Neural cell (in vitro differentiated cells): Measurements from ENCODE around the gene ZFYVE21. TPM values are rescaled to one million over a fixed set of nuclear protein-coding genes. Genes with fewer than 3 reads are reported as not detected.

ENCODE experiments used
- H2AFZ ChIP-seq: fragments of 200-600, 300-800 bp; sonication (generic), shearing (Covaris generic); 2 replicates; pipeline ENCODE4 v1.6.0; 2014; ENCODE audit warnings: low read depth, mild to moderate bottlenecking, antibody characterized with exemption, low read length, moderate library complexity
- H3F3A ChIP-seq: fragments of 200-600 bp; shearing (Covaris generic); 2 replicates; pipeline ENCODE4 v1.6.1; 2016; ENCODE audit warnings: mild to moderate bottlenecking, moderate library complexity, mixed read lengths, antibody characterized with exemption, low read length; ENCODE audit not compliant: insufficient read depth, poor library complexity, severe bottlenecking
- H3K27ac ChIP-seq: fragments of 200-600, 300-800 bp; sonication (generic), shearing (Covaris generic); 2 replicates; pipeline ENCODE4 v1.5.1; 2014; ENCODE audit warnings: mild to moderate bottlenecking, low read length, moderate library complexity
- H3K27me3 ChIP-seq: fragments of 300-800, 200-600 bp; sonication (generic), shearing (Covaris generic); 2 replicates; pipeline ENCODE4 v1.6.0; 2014; ENCODE audit warnings: mild to moderate bottlenecking, low read depth, low read length, moderate library complexity; ENCODE audit not compliant: insufficient read depth
- H3K36me3 ChIP-seq: fragments of 300-800, 200-600 bp; sonication (generic), shearing (Covaris generic); 2 replicates; pipeline ENCODE4 v1.5.1; 2014; ENCODE audit warnings: mild to moderate bottlenecking, antibody characterized with exemption, low read length, moderate library complexity; ENCODE audit not compliant: insufficient read depth
- H3K4me2 ChIP-seq: fragments of 300-800, 200-600 bp; sonication (generic), shearing (Covaris generic); 2 replicates; pipeline ENCODE4 v1.6.0; 2014; ENCODE audit warnings: mild to moderate bottlenecking, low read length
- H3K4me3 ChIP-seq: fragments of 300-800, 200-600 bp; sonication (generic), shearing (Covaris generic); 2 replicates; pipeline ENCODE4 v1.5.1; 2014; ENCODE audit warnings: mild to moderate bottlenecking, low read length, moderate library complexity
- H3K79me2 ChIP-seq: fragments of 200-600 bp; shearing (Covaris generic); replicated peaks from 2 replicates; pipeline ENCODE4 v1.6.0; 2014; ENCODE audit warnings: mild to moderate bottlenecking, low read length, moderate library complexity; ENCODE audit not compliant: insufficient read depth
- H3K9ac ChIP-seq: fragments of 300-800, 200-600 bp; sonication (generic), shearing (Covaris generic); 2 replicates; pipeline ENCODE4 v1.6.1; 2016; ENCODE audit warnings: mild to moderate bottlenecking, low read length, mixed read lengths
- H3K9me2 ChIP-seq: fragments of 200-600 bp; shearing (Covaris generic); 2 replicates; pipeline ENCODE4 v1.6.1; 2016; ENCODE audit warnings: mild to moderate bottlenecking, low read length, mixed read lengths; ENCODE audit not compliant: insufficient read depth
- H3K9me3 ChIP-seq: fragments of 200-600, 300-800 bp; sonication (generic), shearing (Covaris generic); 2 replicates; pipeline ENCODE4 v1.6.1; 2016; ENCODE audit warnings: mild to moderate bottlenecking, mixed run types, low read length, moderate library complexity, mixed read lengths
- H4K20me1 ChIP-seq: fragments of 200-600 bp; shearing (Covaris generic); 2 replicates; pipeline ENCODE4 v1.6.1; 2016; ENCODE audit warnings: mild to moderate bottlenecking, mixed run types; ENCODE audit not compliant: insufficient read depth
- EP300 ChIP-seq: fragments of 450-650 bp; conservative IDR thresholded peaks from 2 replicates; pipeline ENCODE4 v1.6.1; 2014; ENCODE audit warnings: antibody characterized with exemption, mild to moderate bottlenecking, moderate library complexity; ENCODE audit not compliant: poor library complexity, severe bottlenecking
- EZH2 ChIP-seq: fragments of 200-600, 300-800 bp; shearing (Covaris generic), sonication (generic); IDR thresholded peaks from 2 replicates; pipeline ENCODE4 v1.6.1; 2014; ENCODE audit warnings: antibody characterized with exemption, low read length, borderline replicate concordance, mild to moderate bottlenecking; ENCODE audit not compliant: insufficient read depth, poor library complexity, severe bottlenecking
- MXI1 ChIP-seq: fragments of 450-650 bp; conservative IDR thresholded peaks from 2 replicates; pipeline ENCODE4 v1.6.1; 2014; ENCODE audit warnings: antibody characterized with exemption, mild to moderate bottlenecking; ENCODE audit not compliant: poor library complexity, severe bottlenecking
- POLR2AphosphoS5 ChIP-seq: IDR thresholded peaks from 2 replicates; pipeline ENCODE4 v1.6.1; 2012
- RAD21 ChIP-seq: fragments of 450-650 bp; conservative IDR thresholded peaks from 2 replicates; pipeline ENCODE4 v1.6.1; 2014; ENCODE audit warnings: antibody characterized with exemption, mild to moderate bottlenecking, moderate library complexity
- SMC3 ChIP-seq: fragments of 450-650 bp; conservative IDR thresholded peaks from 2 replicates; pipeline ENCODE4 v1.6.1; 2014; ENCODE audit warnings: antibody characterized with exemption, mild to moderate bottlenecking, moderate library complexity; ENCODE audit not compliant: poor library complexity
- TAF1 ChIP-seq: IDR thresholded peaks from 2 replicates; pipeline ENCODE4 v1.6.1; 2012; ENCODE audit warnings: low read depth
- polyA plus RNA-seq: library from polyadenylated mRNA; depleted of rRNA; stranded (reverse); fragments of >200 nt; gene quantifications from 2 replicates; pipeline ENCODE4 v1.2.3, GENCODE V29; 2014
- TF ChIP-seq, protein P1 (sequence below): IDR thresholded peaks from 2 replicates; pipeline ENCODE4 v1.6.1; 2012; ENCODE audit warnings: borderline replicate concordance
- TF ChIP-seq, protein P2 (sequence below): fragments of 450-650 bp; IDR thresholded peaks from 2 replicates; pipeline ENCODE4 v1.5.1; 2014; ENCODE audit warnings: antibody characterized with exemption, mild to moderate bottlenecking, moderate library complexity; ENCODE audit not compliant: poor library complexity, severe bottlenecking

Gene ZFYVE21
- polyA plus RNA-seq, 1 donor from 2014 or later: 99.7 TPM

DNA sequence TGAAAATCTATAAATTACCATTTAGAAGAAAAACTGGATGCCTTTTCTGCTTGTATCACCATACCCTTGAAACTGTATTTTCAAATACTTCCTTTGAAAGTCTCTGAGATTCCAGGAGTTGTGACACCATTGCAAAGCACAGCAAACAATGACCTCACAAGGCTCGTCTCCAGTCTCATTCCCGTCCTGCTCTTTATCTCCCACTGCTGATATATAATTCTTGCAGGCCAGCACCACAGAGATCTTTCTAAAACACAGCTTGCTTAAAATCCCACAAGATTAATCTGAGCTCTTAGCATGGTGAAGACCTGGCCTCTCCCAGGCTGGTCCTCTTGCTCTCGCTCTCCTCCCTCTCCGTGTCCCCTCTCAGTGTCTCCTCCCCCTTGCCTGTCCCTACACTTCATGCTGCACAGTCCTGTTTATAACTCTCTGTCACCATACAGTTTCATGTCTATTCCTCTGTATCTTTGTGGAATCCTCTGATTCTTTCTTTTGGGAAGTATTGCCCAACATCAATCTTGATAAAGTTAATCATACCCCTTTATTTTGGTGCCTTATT is 51.8 kb downstream of the ZFYVE21 start:
- Histone ChIP-seq H3K9ac (no peak overlapping the region), H4K20me1 (no peaks in the 10 kb centered on the region), H3K4me3 (no peak overlapping the region), H2AFZ (no peak overlapping the region), H3K9me3 (no peaks in the 10 kb centered on the region), H3K27me3 (no peaks in the 10 kb centered on the region), H3K79me2 (no peaks in the 10 kb centered on the region), H3K36me3 (no peaks in the 10 kb centered on the region), H3K4me2 (no peak overlapping the region), H3K9me2 (no peaks in the 10 kb centered on the region), H3K27ac (no peak overlapping the region), H3F3A (no peaks in the 10 kb centered on the region)
- TF ChIP-seq POLR2AphosphoS5 (no peak), MXI1 (no peak), TAF1 (no peak), EZH2 (no peak), EP300 (no peak), RAD21 (no peak), SMC3 (no peak)
- TF ChIP-seq, protein P1, sequence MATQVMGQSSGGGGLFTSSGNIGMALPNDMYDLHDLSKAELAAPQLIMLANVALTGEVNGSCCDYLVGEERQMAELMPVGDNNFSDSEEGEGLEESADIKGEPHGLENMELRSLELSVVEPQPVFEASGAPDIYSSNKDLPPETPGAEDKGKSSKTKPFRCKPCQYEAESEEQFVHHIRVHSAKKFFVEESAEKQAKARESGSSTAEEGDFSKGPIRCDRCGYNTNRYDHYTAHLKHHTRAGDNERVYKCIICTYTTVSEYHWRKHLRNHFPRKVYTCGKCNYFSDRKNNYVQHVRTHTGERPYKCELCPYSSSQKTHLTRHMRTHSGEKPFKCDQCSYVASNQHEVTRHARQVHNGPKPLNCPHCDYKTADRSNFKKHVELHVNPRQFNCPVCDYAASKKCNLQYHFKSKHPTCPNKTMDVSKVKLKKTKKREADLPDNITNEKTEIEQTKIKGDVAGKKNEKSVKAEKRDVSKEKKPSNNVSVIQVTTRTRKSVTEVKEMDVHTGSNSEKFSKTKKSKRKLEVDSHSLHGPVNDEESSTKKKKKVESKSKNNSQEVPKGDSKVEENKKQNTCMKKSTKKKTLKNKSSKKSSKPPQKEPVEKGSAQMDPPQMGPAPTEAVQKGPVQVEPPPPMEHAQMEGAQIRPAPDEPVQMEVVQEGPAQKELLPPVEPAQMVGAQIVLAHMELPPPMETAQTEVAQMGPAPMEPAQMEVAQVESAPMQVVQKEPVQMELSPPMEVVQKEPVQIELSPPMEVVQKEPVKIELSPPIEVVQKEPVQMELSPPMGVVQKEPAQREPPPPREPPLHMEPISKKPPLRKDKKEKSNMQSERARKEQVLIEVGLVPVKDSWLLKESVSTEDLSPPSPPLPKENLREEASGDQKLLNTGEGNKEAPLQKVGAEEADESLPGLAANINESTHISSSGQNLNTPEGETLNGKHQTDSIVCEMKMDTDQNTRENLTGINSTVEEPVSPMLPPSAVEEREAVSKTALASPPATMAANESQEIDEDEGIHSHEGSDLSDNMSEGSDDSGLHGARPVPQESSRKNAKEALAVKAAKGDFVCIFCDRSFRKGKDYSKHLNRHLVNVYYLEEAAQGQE: no peak
- TF ChIP-seq, protein P2, sequence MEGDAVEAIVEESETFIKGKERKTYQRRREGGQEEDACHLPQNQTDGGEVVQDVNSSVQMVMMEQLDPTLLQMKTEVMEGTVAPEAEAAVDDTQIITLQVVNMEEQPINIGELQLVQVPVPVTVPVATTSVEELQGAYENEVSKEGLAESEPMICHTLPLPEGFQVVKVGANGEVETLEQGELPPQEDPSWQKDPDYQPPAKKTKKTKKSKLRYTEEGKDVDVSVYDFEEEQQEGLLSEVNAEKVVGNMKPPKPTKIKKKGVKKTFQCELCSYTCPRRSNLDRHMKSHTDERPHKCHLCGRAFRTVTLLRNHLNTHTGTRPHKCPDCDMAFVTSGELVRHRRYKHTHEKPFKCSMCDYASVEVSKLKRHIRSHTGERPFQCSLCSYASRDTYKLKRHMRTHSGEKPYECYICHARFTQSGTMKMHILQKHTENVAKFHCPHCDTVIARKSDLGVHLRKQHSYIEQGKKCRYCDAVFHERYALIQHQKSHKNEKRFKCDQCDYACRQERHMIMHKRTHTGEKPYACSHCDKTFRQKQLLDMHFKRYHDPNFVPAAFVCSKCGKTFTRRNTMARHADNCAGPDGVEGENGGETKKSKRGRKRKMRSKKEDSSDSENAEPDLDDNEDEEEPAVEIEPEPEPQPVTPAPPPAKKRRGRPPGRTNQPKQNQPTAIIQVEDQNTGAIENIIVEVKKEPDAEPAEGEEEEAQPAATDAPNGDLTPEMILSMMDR: no peak

DNA sequence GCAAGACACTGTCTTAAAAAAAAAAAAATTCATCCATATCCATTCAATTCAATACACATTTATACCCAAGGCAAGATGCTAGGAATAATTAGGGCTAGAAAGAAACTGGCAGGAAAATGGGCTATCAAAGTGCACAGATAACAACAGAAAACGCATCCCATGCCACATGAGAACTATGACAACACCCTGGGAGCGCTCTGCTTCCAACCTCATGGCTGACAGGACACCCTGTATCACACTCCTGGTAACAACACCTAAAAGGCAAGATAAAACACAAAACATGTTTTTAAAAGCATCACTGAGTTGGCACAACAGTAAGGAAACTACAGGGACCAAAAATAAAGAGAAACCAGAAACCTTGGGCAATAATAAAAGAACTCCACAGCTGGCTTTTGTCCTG is 54.9 kb downstream of the ZFYVE21 start:
- Histone ChIP-seq H3F3A (no peaks in the 10 kb centered on the region), H3K27ac (no peak overlapping the region), H3K4me3 (no peak overlapping the region), H3K9ac (no peak overlapping the region), H3K27me3 (no peaks in the 10 kb centered on the region), H3K36me3 (no peaks in the 10 kb centered on the region), H2AFZ (no peak overlapping the region), H3K9me2 (no peaks in the 10 kb centered on the region), H3K79me2 (no peaks in the 10 kb centered on the region), H3K9me3 (no peaks in the 10 kb centered on the region), H4K20me1 (no peaks in the 10 kb centered on the region), H3K4me2 (no peak overlapping the region)
- no peak for TF ChIP-seq EZH2

DNA sequence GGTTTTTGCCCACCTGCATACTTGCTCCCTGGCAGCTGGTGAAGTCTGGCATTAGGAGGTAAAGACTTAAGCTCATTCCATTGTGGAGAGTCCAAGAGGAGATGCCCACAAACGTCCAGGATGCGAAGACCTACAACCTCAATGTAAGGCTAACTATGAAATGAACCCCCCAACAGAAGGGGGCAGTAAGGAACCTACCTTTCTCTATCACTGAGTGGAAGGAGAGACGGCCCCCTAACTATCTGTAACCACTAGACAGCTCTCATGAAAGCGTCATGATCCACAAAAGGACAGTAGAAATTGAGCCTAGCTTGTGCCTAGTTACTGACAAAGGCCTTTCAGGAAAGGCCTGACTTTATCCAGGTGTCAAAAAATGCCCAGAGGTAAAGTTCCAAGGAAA is 55.3 kb downstream of the ZFYVE21 start:
- Histone ChIP-seq H3K4me2 (no peak overlapping the region), H3K4me3 (no peak overlapping the region), H3K9me2 (no peaks in the 10 kb centered on the region), H3K27me3 (no peaks in the 10 kb centered on the region), H3F3A (no peaks in the 10 kb centered on the region), H3K9me3 (no peaks in the 10 kb centered on the region), H4K20me1 (no peaks in the 10 kb centered on the region), H3K9ac (no peak overlapping the region), H3K27ac (no peak overlapping the region), H3K36me3 (no peaks in the 10 kb centered on the region), H2AFZ (no peak overlapping the region), H3K79me2 (no peaks in the 10 kb centered on the region)
- TF ChIP-seq TAF1 (no peak), MXI1 (no peak), SMC3 (no peak)
- TF ChIP-seq, protein P2: no peak
